BJ (cell line): ENCODE data around the gene PHTF2. TPM values are rescaled to one million over a fixed set of nuclear protein-coding genes. Genes with fewer than 3 reads are reported as not detected.
"Not testable (repeated sequence)": the region's sequence is repeated elsewhere in the genome, so short reads cannot be mapped to it uniquely, and the experiment has no call there.

Experiments used
- CTCF ChIA-PET: fragments of 350-600 bp; formaldehyde crosslinking; extraction: SDS; loops from one replicate; lab custom pipeline; 2021; ENCODE audit warnings: antibody characterized with exemption, inconsistent platforms; lab: Yijun Ruan, JAX
- POLR2A ChIA-PET: fragments of 300-600 bp; sonication (Branson Sonifier 250); formaldehyde crosslinking; extraction: SDS; loops from one replicate; lab custom pipeline; 2021; ENCODE audit warnings: antibody characterized with exemption; lab: Charles Lee
- DNase-seq: peaks from one replicate; pipeline ENCODE4 v3.0.0-alpha.2; 2011; ENCODE audit warnings: low read depth
- H3K27me3 ChIP-seq: 2 replicates; pipeline ENCODE4 v1.6.0; 2011; ENCODE audit warnings: low read length; ENCODE audit not compliant: control insufficient read depth, insufficient read depth
- H3K36me3 ChIP-seq: 2 replicates; pipeline ENCODE4 v1.5.1; 2011; ENCODE audit warnings: low read length; ENCODE audit not compliant: control insufficient read depth, insufficient read depth
- H3K4me3 ChIP-seq: 2 replicates; pipeline ENCODE4 v1.5.1; 2011; ENCODE audit warnings: low read depth, mild to moderate bottlenecking, control low read depth, low read length
- polyA plus RNA-seq: library from polyadenylated mRNA; depleted of rRNA; stranded (reverse); fragments of >200 nt; gene quantifications from 2 replicates; pipeline ENCODE4 v1.2.3, GENCODE V29; 2011
- TF ChIP-seq, protein P1 (sequence below): IDR thresholded peaks from 2 replicates; pipeline ENCODE4 v1.5.1; 2011; ENCODE audit warnings: low read depth, mild to moderate bottlenecking, control low read depth, inconsistent platforms, low read length, moderate library complexity; ENCODE audit not compliant: insufficient read depth

PHTF2 gene
- polyA plus RNA-seq, 1 experiment, result 27.8 TPM

DNA sequence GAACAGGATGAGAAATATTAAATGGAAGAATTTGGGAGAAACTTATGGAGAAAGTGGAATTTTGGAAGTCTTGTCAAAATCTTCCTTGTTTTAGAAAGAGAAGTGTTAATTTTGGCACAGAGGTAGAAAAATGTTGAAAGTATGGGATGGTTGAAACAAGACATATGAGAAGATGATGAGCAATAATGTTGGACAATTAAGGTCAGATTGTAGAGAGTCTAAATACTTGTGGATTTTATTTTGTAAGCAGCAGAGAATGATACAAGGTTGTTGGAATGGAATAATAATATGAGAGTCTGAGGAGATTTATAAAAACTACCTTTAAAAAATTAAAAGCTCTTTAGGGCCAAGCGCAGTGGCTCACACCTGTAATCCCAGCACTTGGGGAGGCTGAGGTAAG lies 34.6 kb downstream of the PHTF2 start:
- no peaks in the 10 kb centered on the region for H3K36me3 ChIP-seq
- H3K27me3 ChIP-seq, result no peaks in the 10 kb centered on the region
- DNase-seq, result no peak
- no peak overlapping the region for H3K4me3 ChIP-seq
- TF ChIP-seq, protein P1, sequence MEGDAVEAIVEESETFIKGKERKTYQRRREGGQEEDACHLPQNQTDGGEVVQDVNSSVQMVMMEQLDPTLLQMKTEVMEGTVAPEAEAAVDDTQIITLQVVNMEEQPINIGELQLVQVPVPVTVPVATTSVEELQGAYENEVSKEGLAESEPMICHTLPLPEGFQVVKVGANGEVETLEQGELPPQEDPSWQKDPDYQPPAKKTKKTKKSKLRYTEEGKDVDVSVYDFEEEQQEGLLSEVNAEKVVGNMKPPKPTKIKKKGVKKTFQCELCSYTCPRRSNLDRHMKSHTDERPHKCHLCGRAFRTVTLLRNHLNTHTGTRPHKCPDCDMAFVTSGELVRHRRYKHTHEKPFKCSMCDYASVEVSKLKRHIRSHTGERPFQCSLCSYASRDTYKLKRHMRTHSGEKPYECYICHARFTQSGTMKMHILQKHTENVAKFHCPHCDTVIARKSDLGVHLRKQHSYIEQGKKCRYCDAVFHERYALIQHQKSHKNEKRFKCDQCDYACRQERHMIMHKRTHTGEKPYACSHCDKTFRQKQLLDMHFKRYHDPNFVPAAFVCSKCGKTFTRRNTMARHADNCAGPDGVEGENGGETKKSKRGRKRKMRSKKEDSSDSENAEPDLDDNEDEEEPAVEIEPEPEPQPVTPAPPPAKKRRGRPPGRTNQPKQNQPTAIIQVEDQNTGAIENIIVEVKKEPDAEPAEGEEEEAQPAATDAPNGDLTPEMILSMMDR, result no peak
- ChIA-PET CTCF (no interaction called here), POLR2A (no interaction called here)

- DNase-seq, H3K27me3 ChIP-seq, H3K4me3 ChIP-seq, POLR2A ChIA-PET, CTCF ChIA-PET, H3K36me3 ChIP-seq: not testable (repeated sequence)
Measured at GRCh38 chr7:77836425-77836824, 37.9 kb downstream of the PHTF2 start.

GRCh38 chr7:77837275-77837674 lies 38.7 kb downstream of the PHTF2 start:
- H3K4me3 ChIP-seq, result no peak overlapping the region
- no peak for DNase-seq
- ChIA-PET POLR2A (no interaction called here), CTCF (no interaction called here)
- TF ChIP-seq, protein P1, result no peak
- no peaks in the 10 kb centered on the region for H3K36me3 ChIP-seq
- H3K27me3 ChIP-seq, result no peaks in the 10 kb centered on the region

- POLR2A ChIA-PET, result no interaction called here
- H3K4me3 ChIP-seq, result no peak overlapping the region
- no peaks in the 10 kb centered on the region for H3K27me3 ChIP-seq
- DNase-seq, result no peak
- TF ChIP-seq, protein P1, result no peak
- H3K36me3 ChIP-seq, result no peaks in the 10 kb centered on the region
- CTCF ChIA-PET, result no interaction called here
Measured at GRCh38 chr7:77837966-77838365, 39.4 kb downstream of the PHTF2 start.

- H3K27me3 ChIP-seq, result no peaks in the 10 kb centered on the region
- POLR2A ChIA-PET, result no interaction called here
- CTCF ChIA-PET, result no interaction called here
- no peak for DNase-seq
- no peak overlapping the region for H3K4me3 ChIP-seq
- no peaks in the 10 kb centered on the region for H3K36me3 ChIP-seq
- TF ChIP-seq, protein P1, result no peak
Measured at GRCh38 chr7:77838929-77839491, 40.4 kb downstream of the PHTF2 start.

- DNase-seq, result no peak
- TF ChIP-seq, protein P1, result no peak
- ChIA-PET POLR2A (no interaction called here), CTCF (interaction anchor here (0.7 kb wide), 1 partner anchor 11 kb away, joined by 3 read pairs; no protein-coding TSS in a partner anchor)
- H3K36me3 ChIP-seq, result no peaks in the 10 kb centered on the region
- H3K4me3 ChIP-seq, result no peak overlapping the region
- H3K27me3 ChIP-seq, result no peaks in the 10 kb centered on the region
Measured at GRCh38 chr7:77839919-77840318, 41.3 kb downstream of the PHTF2 start.
